A549 treated with RU486 at 1 μM for 4 hours (cell line): ENCODE data around the gene DDX20. TPM values are rescaled to one million over a fixed set of nuclear protein-coding genes. Genes with fewer than 3 reads are reported as not detected.

Experiments used
- total RNA-seq: library from RNA; stranded (reverse); fragments of 200-300 nt; extraction: Qiagen RNA extraction; gene quantifications from 5 replicates; pipeline ENCODE4 v1.2.3, GENCODE V29; 2022; ENCODE audit warnings: low read depth

Gene DDX20
- 6.1 to 10.4 TPM (median 8.7 TPM) in 5 replicates for total RNA-seq

GRCh38 chr1:111755331-111756123, at the start of gene DDX20:
TSS of gene DDX20 (plus strand) at chr1:111755901. CDS start at chr1:111755925, 24 bp downstream.

GRCh38 chr1:111739194-111739924, 16.3 kb upstream of the DDX20 start, which contains the start of gene INKA2:
TSS of gene INKA2 (minus strand) at chr1:111739395. CDS start at chr1:111739242, 153 bp downstream.

Other genes with a start within 250 kb of the DDX20 start
- 21.1 to 31.2 TPM (median 25.9 TPM) in 5 replicates for gene RAP1A, start 136.1 kb upstream of the DDX20 start, total RNA-seq
- 1.8 to 2.5 TPM (median 2.0 TPM) in 5 replicates for gene INKA2, start 16.5 kb upstream of the DDX20 start, total RNA-seq
- 0.02 TPM in 1 of 5 replicates, not detected in the others for gene KCND3, start 233.8 kb downstream of the DDX20 start, total RNA-seq